ENCODE measurements around the gene DEAF1.

The DEAF1 gene

GRCh38 chr11:628056-628455 is 67.0 kb downstream of the DEAF1 start:
- Histone ChIP-seq H3K27ac (replicated peaks) (no peak overlapping the region), H3K27me3 (ENCODE audit: insufficient read depth, poor library complexity, severe bottlenecking) (no peaks in the 10 kb centered on the region), H3K4me3 (replicated peaks; ENCODE audit: insufficient read depth, low read length) (no peak overlapping the region)
- TF ChIP-seq, protein P1, sequence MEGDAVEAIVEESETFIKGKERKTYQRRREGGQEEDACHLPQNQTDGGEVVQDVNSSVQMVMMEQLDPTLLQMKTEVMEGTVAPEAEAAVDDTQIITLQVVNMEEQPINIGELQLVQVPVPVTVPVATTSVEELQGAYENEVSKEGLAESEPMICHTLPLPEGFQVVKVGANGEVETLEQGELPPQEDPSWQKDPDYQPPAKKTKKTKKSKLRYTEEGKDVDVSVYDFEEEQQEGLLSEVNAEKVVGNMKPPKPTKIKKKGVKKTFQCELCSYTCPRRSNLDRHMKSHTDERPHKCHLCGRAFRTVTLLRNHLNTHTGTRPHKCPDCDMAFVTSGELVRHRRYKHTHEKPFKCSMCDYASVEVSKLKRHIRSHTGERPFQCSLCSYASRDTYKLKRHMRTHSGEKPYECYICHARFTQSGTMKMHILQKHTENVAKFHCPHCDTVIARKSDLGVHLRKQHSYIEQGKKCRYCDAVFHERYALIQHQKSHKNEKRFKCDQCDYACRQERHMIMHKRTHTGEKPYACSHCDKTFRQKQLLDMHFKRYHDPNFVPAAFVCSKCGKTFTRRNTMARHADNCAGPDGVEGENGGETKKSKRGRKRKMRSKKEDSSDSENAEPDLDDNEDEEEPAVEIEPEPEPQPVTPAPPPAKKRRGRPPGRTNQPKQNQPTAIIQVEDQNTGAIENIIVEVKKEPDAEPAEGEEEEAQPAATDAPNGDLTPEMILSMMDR (IDR thresholded peaks at IDR 0.05; ENCODE audit: insufficient read depth, low read length) = no peak
- TF ChIP-seq, protein P2, sequence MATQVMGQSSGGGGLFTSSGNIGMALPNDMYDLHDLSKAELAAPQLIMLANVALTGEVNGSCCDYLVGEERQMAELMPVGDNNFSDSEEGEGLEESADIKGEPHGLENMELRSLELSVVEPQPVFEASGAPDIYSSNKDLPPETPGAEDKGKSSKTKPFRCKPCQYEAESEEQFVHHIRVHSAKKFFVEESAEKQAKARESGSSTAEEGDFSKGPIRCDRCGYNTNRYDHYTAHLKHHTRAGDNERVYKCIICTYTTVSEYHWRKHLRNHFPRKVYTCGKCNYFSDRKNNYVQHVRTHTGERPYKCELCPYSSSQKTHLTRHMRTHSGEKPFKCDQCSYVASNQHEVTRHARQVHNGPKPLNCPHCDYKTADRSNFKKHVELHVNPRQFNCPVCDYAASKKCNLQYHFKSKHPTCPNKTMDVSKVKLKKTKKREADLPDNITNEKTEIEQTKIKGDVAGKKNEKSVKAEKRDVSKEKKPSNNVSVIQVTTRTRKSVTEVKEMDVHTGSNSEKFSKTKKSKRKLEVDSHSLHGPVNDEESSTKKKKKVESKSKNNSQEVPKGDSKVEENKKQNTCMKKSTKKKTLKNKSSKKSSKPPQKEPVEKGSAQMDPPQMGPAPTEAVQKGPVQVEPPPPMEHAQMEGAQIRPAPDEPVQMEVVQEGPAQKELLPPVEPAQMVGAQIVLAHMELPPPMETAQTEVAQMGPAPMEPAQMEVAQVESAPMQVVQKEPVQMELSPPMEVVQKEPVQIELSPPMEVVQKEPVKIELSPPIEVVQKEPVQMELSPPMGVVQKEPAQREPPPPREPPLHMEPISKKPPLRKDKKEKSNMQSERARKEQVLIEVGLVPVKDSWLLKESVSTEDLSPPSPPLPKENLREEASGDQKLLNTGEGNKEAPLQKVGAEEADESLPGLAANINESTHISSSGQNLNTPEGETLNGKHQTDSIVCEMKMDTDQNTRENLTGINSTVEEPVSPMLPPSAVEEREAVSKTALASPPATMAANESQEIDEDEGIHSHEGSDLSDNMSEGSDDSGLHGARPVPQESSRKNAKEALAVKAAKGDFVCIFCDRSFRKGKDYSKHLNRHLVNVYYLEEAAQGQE (IDR thresholded peaks at IDR 0.05; ENCODE audit: insufficient replicate concordance, low read depth) = no peak
- TF ChIP-seq POLR2AphosphoS5 (IDR thresholded peaks at IDR 0.05; ENCODE audit: low read depth) (no peak), GABPA (IDR thresholded peaks at IDR 0.05; ENCODE audit: low read depth) (no peak), SPI1 (IDR thresholded peaks at IDR 0.05; ENCODE audit: borderline replicate concordance, low read depth) (no peak)
- DNase-seq (ENCODE audit: low read depth in 1 of 2, low spot score in 1 of 2) = no peak

DNA sequence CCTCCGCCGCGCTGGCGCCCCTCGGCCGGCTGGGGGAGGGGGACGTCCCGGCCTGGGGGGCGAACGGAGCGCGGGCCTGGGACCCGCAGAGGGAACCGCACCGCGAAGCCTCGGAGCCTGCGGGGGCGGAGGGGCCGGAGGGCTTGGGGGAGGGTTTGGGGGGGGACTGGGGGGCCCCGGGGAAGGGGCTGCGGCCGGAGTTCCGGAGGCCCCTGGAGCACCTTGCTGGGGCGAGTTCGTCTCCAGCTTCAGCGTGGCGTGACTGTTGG is 67.8 kb downstream of the DEAF1 start:
- no peak for DNase-seq (ENCODE audit: low read depth in 1 of 2, low spot score in 1 of 2)
- Histone ChIP-seq H3K27ac (replicated peaks) (no peak overlapping the region), H3K4me3 (replicated peaks; ENCODE audit: insufficient read depth, low read length) (no peak overlapping the region), H3K27me3 (ENCODE audit: insufficient read depth, poor library complexity, severe bottlenecking) (no peaks in the 10 kb centered on the region)
- TF ChIP-seq, protein P1 (IDR thresholded peaks at IDR 0.05; ENCODE audit: insufficient read depth, low read length) = no peak
- TF ChIP-seq GABPA (IDR thresholded peaks at IDR 0.05; ENCODE audit: low read depth) (no peak), POLR2AphosphoS5 (IDR thresholded peaks at IDR 0.05; ENCODE audit: low read depth) (no peak), SPI1 (IDR thresholded peaks at IDR 0.05; ENCODE audit: borderline replicate concordance, low read depth) (no peak)
- TF ChIP-seq, protein P2 (IDR thresholded peaks at IDR 0.05; ENCODE audit: insufficient replicate concordance, low read depth) = no peak

GRCh38 chr11:626475-627307 is 68.3 kb downstream of the DEAF1 start, which contains the start of gene SCT:
TSS of gene SCT (minus strand) at chr11:627181. CDS start at chr11:627143, 38 bp downstream.
- no peaks in the 10 kb centered on the region for H3K27me3 ChIP-seq (ENCODE audit: insufficient read depth, poor library complexity, severe bottlenecking)

More at GRCh38 chr11:626475-627307, 68.3 kb downstream of the DEAF1 start, which contains the start of gene SCT:
- DNase-seq (ENCODE audit: low read depth in 1 of 2, low spot score in 1 of 2) = no peak
- H3K27ac ChIP-seq (replicated peaks) = no peak within 1 kb of the TSS
- H3K4me3 ChIP-seq (replicated peaks; ENCODE audit: insufficient read depth, low read length) = no peak within 1 kb of the TSS
- TF ChIP-seq GABPA (IDR thresholded peaks at IDR 0.05; ENCODE audit: low read depth) = no peak
- no peak for TF ChIP-seq SPI1 (IDR thresholded peaks at IDR 0.05; ENCODE audit: borderline replicate concordance, low read depth)
- TF ChIP-seq, protein P2 (IDR thresholded peaks at IDR 0.05; ENCODE audit: insufficient replicate concordance, low read depth) = no peak
- TF ChIP-seq, protein P1 (IDR thresholded peaks at IDR 0.05; ENCODE audit: insufficient read depth, low read length) = no peak
- no peak for TF ChIP-seq POLR2AphosphoS5 (IDR thresholded peaks at IDR 0.05; ENCODE audit: low read depth)
